GM23338 (cell line): Measurements from ENCODE around the gene COPS6. TPM values are rescaled to one million over a fixed set of nuclear protein-coding genes. Genes with fewer than 3 reads are reported as not detected.

Source experiments
- ATAC-seq: fragments of 200-7000 bp; cut with Tn5 transposase; 3 replicates; pipeline ENCODE4 v1.9.1; 2020
- DNase-seq: peaks from one replicate; pipeline ENCODE4 v3.0.0-alpha.2; 2015; ENCODE audit warnings: low spot score
- H2AFZ ChIP-seq: fragments of 200-600 bp; sonication (generic); 2 replicates; pipeline ENCODE4 v1.8.0; 2016; ENCODE audit warnings: antibody characterized with exemption, mild to moderate bottlenecking, moderate library complexity
- H3F3A ChIP-seq: fragments of 200-600 bp; sonication (generic); replicated peaks from 2 replicates; pipeline ENCODE4 v1.8.0; 2017; ENCODE audit warnings: antibody characterized with exemption, mixed run types, low read depth
- H3K27ac ChIP-seq: fragments of 200-600 bp; sonication (generic); 2 replicates; pipeline ENCODE4 v1.6.1; 2016; ENCODE audit warnings: low read depth
- H3K27me3 ChIP-seq: fragments of 200-600 bp; sonication (generic); 2 replicates; pipeline ENCODE4 v1.8.0; 2016; ENCODE audit warnings: mild to moderate bottlenecking, mixed run types, moderate library complexity; ENCODE audit not compliant: insufficient read depth
- H3K36me3 ChIP-seq: fragments of 200-600 bp; sonication (generic); 2 replicates; pipeline ENCODE4 v1.8.0; 2016; ENCODE audit warnings: mild to moderate bottlenecking; ENCODE audit not compliant: insufficient read depth
- H3K4me1 ChIP-seq: fragments of 200-600 bp; sonication (generic); 2 replicates; pipeline ENCODE4 v1.8.0; 2016; ENCODE audit warnings: mild to moderate bottlenecking, moderate library complexity; ENCODE audit not compliant: insufficient read depth
- H3K4me2 ChIP-seq: fragments of 200-600 bp; sonication (generic); 2 replicates; pipeline ENCODE4 v1.7.1; 2017; ENCODE audit warnings: mixed run types
- H3K4me3 ChIP-seq: fragments of 200-600 bp; sonication (generic); 2 replicates; pipeline ENCODE4 v1.6.1; 2016; ENCODE audit warnings: mixed run types
- H3K79me2 ChIP-seq: fragments of 200-600 bp; sonication (generic); replicated peaks from 2 replicates; pipeline ENCODE4 v1.8.0; 2017; ENCODE audit warnings: mild to moderate bottlenecking; ENCODE audit not compliant: insufficient read depth
- H3K9me2 ChIP-seq: fragments of 200-600 bp; sonication (generic); 2 replicates; pipeline ENCODE4 v1.8.0; 2017; ENCODE audit not compliant: insufficient read depth
- H4K20me1 ChIP-seq: fragments of 200-600 bp; sonication (generic); replicated peaks from 2 replicates; pipeline ENCODE4 v1.8.0; 2017; ENCODE audit warnings: mild to moderate bottlenecking; ENCODE audit not compliant: insufficient read depth
- H3K27ac Mint-ChIP-seq: 2 replicates; pipeline ENCODE4 v1.8.0; 2020; ENCODE audit warnings: inconsistent platforms, mild to moderate bottlenecking, moderate library complexity, mixed read lengths
- H3K27me3 Mint-ChIP-seq: 3 replicates; pipeline ENCODE4 v1.8.0; 2022; ENCODE audit warnings: low read depth, mild to moderate bottlenecking, moderate library complexity, mixed read lengths, inconsistent platforms; ENCODE audit not compliant: insufficient read depth, poor library complexity
- H3K36me3 Mint-ChIP-seq: 3 replicates; pipeline ENCODE4 v1.8.0; 2021; ENCODE audit warnings: low read depth, mild to moderate bottlenecking, inconsistent platforms, moderate library complexity, mixed read lengths
- H3K4me1 Mint-ChIP-seq: 3 replicates; pipeline ENCODE4 v1.8.0; 2020; ENCODE audit warnings: mild to moderate bottlenecking, inconsistent platforms, mixed read lengths
- H3K4me3 Mint-ChIP-seq: 3 replicates; pipeline ENCODE4 v1.8.0; 2021; ENCODE audit warnings: moderate library complexity, mild to moderate bottlenecking, inconsistent platforms, mixed read lengths
- H3K9me3 Mint-ChIP-seq: 3 replicates; pipeline ENCODE4 v1.8.0; 2020; ENCODE audit warnings: moderate library complexity, mild to moderate bottlenecking, inconsistent platforms, mixed read lengths
- CREB1 ChIP-seq: fragments of 250-450 bp; sonication (Bioruptor Pico); IDR thresholded peaks from 2 replicates; pipeline ENCODE4 v1.5.0; 2020; ENCODE audit warnings: low read depth, mild to moderate bottlenecking, moderate library complexity
- EZH2 ChIP-seq: fragments of 200-600 bp; sonication (generic); IDR thresholded peaks from one replicate; pipeline ENCODE4 v1.8.0; 2017; ENCODE audit warnings: antibody characterized with exemption, mild to moderate bottlenecking, low read depth; ENCODE audit not compliant: unreplicated experiment
- EZH2phosphoT487 ChIP-seq: fragments of 200-600 bp; sonication (generic); IDR thresholded peaks from one replicate; pipeline ENCODE4 v1.8.1; 2018; ENCODE audit warnings: antibody characterized with exemption; ENCODE audit not compliant: unreplicated experiment
- JUNB ChIP-seq: IDR thresholded peaks from one replicate; pipeline ENCODE4 v1.6.1; 2016; ENCODE audit warnings: antibody characterized with exemption; ENCODE audit not compliant: unreplicated experiment
- NANOG ChIP-seq: IDR thresholded peaks from 2 replicates; pipeline ENCODE4 v1.6.1; 2016; ENCODE audit warnings: antibody characterized with exemption, borderline replicate concordance
- REST ChIP-seq: IDR thresholded peaks from one replicate; pipeline ENCODE4 v1.6.1; 2018; ENCODE audit warnings: antibody characterized with exemption; ENCODE audit not compliant: unreplicated experiment
- polyA plus RNA-seq: library from polyadenylated mRNA; unstranded; fragments of >200 nt; fragmentation: Nextera tagmentation; extraction: Ambion mirVana; gene quantifications from 2 replicates; pipeline ENCODE4 v1.2.1, GENCODE V29; 2016
- total RNA-seq: library from RNA; depleted of rRNA; stranded (reverse); fragments of >200 nt; shearing (Covaris generic); gene quantifications from 2 replicates; pipeline ENCODE4 v1.2.3, GENCODE V29; 2014
- TF ChIP-seq, protein P1 (sequence below): fragments of 250-450 bp; sonication (Bioruptor Pico); IDR thresholded peaks from 2 replicates; pipeline ENCODE4 v1.5.0; 2020; ENCODE audit warnings: mild to moderate bottlenecking, moderate library complexity

The COPS6 gene
- total and polyA plus RNA-seq, 2 experiments from 2014 or later = 89.8 to 198 TPM

- Mint-ChIP-seq H3K9me3 (peaks cover 9% of the 10 kb centered on the region; the same call in 1 of the 3 replicates), H3K4me1 (no peaks in the 10 kb centered on the region), H3K27me3 (peaks cover 9% of the 10 kb centered on the region), H3K4me3 (no peak overlapping the region), H3K36me3 (peaks cover 86% of the 10 kb centered on the region), H3K27ac (no peak overlapping the region; the same call in 1 of the 2 replicates)
- Histone ChIP-seq H3K4me3 (no peak overlapping the region), H3K27me3 (no peaks in the 10 kb centered on the region), H3K36me3 (peaks cover 21% of the 10 kb centered on the region), H3K27ac (no peak overlapping the region), H3F3A (peaks cover 21% of the 10 kb centered on the region), H3K4me2 (no peak overlapping the region), H3K4me1 (no peaks in the 10 kb centered on the region), H4K20me1 (peaks cover 6% of the 10 kb centered on the region), H2AFZ (no peak overlapping the region), H3K79me2 (no peaks in the 10 kb centered on the region), H3K9me2 (no peaks in the 10 kb centered on the region)
- DNase-seq = no peak
- TF ChIP-seq EZH2 (no peak), JUNB (no peak), CREB1 (no peak), REST (no peak), EZH2phosphoT487 (no peak), NANOG (no peak)
- TF ChIP-seq, protein P1, sequence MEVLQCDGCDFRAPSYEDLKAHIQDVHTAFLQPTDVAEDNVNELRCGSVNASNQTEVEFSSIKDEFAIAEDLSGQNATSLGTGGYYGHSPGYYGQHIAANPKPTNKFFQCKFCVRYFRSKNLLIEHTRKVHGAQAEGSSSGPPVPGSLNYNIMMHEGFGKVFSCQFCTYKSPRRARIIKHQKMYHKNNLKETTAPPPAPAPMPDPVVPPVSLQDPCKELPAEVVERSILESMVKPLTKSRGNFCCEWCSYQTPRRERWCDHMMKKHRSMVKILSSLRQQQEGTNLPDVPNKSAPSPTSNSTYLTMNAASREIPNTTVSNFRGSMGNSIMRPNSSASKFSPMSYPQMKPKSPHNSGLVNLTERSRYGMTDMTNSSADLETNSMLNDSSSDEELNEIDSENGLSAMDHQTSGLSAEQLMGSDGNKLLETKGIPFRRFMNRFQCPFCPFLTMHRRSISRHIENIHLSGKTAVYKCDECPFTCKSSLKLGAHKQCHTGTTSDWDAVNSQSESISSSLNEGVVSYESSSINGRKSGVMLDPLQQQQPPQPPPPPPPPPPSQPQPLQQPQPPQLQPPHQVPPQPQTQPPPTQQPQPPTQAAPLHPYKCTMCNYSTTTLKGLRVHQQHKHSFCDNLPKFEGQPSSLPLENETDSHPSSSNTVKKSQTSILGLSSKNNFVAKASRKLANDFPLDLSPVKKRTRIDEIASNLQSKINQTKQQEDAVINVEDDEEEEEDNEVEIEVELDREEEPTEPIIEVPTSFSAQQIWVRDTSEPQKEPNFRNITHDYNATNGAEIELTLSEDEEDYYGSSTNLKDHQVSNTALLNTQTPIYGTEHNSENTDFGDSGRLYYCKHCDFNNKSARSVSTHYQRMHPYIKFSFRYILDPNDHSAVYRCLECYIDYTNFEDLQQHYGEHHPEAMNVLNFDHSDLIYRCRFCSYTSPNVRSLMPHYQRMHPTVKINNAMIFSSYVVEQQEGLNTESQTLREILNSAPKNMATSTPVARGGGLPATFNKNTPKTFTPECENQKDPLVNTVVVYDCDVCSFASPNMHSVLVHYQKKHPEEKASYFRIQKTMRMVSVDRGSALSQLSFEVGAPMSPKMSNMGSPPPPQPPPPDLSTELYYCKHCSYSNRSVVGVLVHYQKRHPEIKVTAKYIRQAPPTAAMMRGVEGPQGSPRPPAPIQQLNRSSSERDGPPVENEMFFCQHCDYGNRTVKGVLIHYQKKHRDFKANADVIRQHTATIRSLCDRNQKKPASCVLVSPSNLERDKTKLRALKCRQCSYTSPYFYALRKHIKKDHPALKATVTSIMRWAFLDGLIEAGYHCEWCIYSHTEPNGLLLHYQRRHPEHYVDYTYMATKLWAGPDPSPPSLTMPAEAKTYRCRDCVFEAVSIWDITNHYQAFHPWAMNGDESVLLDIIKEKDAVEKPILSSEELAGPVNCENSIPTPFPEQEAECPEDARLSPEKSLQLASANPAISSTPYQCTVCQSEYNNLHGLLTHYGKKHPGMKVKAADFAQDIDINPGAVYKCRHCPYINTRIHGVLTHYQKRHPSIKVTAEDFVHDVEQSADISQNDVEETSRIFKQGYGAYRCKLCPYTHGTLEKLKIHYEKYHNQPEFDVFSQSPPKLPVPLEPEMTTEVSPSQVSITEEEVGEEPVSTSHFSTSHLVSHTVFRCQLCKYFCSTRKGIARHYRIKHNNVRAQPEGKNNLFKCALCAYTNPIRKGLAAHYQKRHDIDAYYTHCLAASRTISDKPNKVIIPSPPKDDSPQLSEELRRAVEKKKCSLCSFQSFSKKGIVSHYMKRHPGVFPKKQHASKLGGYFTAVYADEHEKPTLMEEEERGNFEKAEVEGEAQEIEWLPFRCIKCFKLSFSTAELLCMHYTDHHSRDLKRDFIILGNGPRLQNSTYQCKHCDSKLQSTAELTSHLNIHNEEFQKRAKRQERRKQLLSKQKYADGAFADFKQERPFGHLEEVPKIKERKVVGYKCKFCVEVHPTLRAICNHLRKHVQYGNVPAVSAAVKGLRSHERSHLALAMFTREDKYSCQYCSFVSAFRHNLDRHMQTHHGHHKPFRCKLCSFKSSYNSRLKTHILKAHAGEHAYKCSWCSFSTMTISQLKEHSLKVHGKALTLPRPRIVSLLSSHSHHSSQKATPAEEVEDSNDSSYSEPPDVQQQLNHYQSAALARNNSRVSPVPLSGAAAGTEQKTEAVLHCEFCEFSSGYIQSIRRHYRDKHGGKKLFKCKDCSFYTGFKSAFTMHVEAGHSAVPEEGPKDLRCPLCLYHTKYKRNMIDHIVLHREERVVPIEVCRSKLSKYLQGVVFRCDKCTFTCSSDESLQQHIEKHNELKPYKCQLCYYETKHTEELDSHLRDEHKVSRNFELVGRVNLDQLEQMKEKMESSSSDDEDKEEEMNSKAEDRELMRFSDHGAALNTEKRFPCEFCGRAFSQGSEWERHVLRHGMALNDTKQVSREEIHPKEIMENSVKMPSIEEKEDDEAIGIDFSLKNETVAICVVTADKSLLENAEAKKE (CRISPR knock-in tag) = no peak
- ATAC-seq = no peak
These were observed 24.6 kb upstream of the COPS6 start for GRCh38 chr7:100064162-100064561.
